GM12878 (cell line): Measurements from ENCODE around the gene KIAA0825. TPM values are rescaled to one million over a fixed set of nuclear protein-coding genes. Genes with fewer than 3 reads are reported as not detected.

ENCODE experiments used
- ATAC-seq: fragments of 200-7000 bp; cut with Tn5 transposase; 3 replicates; pipeline ENCODE4 v1.9.1; 2020; ENCODE audit warnings: mild to moderate bottlenecking, moderate library complexity
- BruUV-seq: library from RNA; stranded (reverse); fragments of 400-500 nt; replicated peaks from 2 replicates; lab custom pipeline; 2021; lab: Mats Ljungman, UMichigan
- CTCF ChIA-PET: fragments of 300-600 bp; sonication (Branson Sonifier 250); formaldehyde crosslinking; extraction: SDS; loops from one replicate; lab custom pipeline; 2021; ENCODE audit warnings: inconsistent platforms; lab: Yijun Ruan, JAX
- POLR2A ChIA-PET: fragments of 350-600 bp; formaldehyde crosslinking; extraction: SDS; loops from one replicate; lab custom pipeline; 2021; ENCODE audit warnings: inconsistent platforms; lab: Charles Lee
- RAD21 ChIA-PET: fragments of 300-600 bp; sonication (Branson Sonifier 250); formaldehyde crosslinking; loops from one replicate; lab custom pipeline; 2023; ENCODE audit warnings: antibody characterized with exemption; ENCODE audit not compliant: unreplicated experiment; lab: Charles Lee
- SMC1A ChIA-PET: fragments of 300-600 bp; sonication (Branson Sonifier 250); formaldehyde crosslinking; loops from one replicate; lab custom pipeline; 2023; ENCODE audit not compliant: unreplicated experiment, uncharacterized antibody; lab: Charles Lee
- DNase-seq: peaks from one replicate; pipeline ENCODE4 v3.0.0-alpha.2; 2011; ENCODE audit warnings: low read depth, low spot score
- FAIRE-seq: peaks from 3 replicates; lab custom pipeline; 2011; peaks lifted over from hg19 to GRCh38; lab: Jason Lieb, UNC
- H2AFZ ChIP-seq: 2 replicates; pipeline ENCODE4 v1.6.0; 2011; ENCODE audit warnings: low read depth, low read length, control low read depth; ENCODE audit not compliant: control insufficient read depth
- H3K27ac ChIP-seq: 2 replicates; pipeline ENCODE4 v1.5.1; 2011; ENCODE audit warnings: control low read depth; ENCODE audit not compliant: control insufficient read depth, insufficient read depth
- H3K27me3 ChIP-seq, 2 experiments: replicated peaks in 1 of 2; 2 replicates each; pipeline versions ENCODE4 v1.6.0 to v1.6.1; 2011; ENCODE audit warnings: low read length in 1 of 2; ENCODE audit not compliant: control insufficient read depth in 2 of 2, insufficient read depth in 2 of 2
- H3K36me3 ChIP-seq, 2 experiments: 2 replicates each; pipeline ENCODE4 v1.5.1; 2011; ENCODE audit warnings: low read length in 1 of 2; ENCODE audit not compliant: control insufficient read depth in 2 of 2, insufficient read depth in 2 of 2
- H3K4me1 ChIP-seq: 2 replicates; pipeline ENCODE4 v1.6.1; 2011; ENCODE audit warnings: mild to moderate bottlenecking, low read length, moderate library complexity, mixed read lengths; ENCODE audit not compliant: control insufficient read depth, insufficient read depth
- H3K4me2 ChIP-seq: 2 replicates; pipeline ENCODE4 v1.6.0; 2011; ENCODE audit warnings: control low read depth; ENCODE audit not compliant: control insufficient read depth, insufficient read depth
- H3K4me3 ChIP-seq: fragments of 200-600 bp; sonication (generic); 2 replicates; pipeline ENCODE4 v1.5.1; 2016
- H3K79me2 ChIP-seq: 2 replicates; pipeline ENCODE4 v1.6.0; 2011; ENCODE audit warnings: low read length; ENCODE audit not compliant: control insufficient read depth, insufficient read depth
- H3K9ac ChIP-seq: 2 replicates; pipeline ENCODE4 v1.8.0; 2011; ENCODE audit warnings: low read length, control low read depth, mixed read lengths; ENCODE audit not compliant: control insufficient read depth, insufficient read depth
- H3K9me3 ChIP-seq: replicated peaks from 3 replicates; pipeline ENCODE4 v1.5.1; 2011; ENCODE audit warnings: mild to moderate bottlenecking, low read length; ENCODE audit not compliant: control insufficient read depth, insufficient read depth
- H4K20me1 ChIP-seq: 2 replicates; pipeline ENCODE4 v1.6.0; 2011; ENCODE audit not compliant: control insufficient read depth, insufficient read depth
- BCL11A ChIP-seq: IDR thresholded peaks from 2 replicates; pipeline ENCODE4 v1.6.1; 2011; ENCODE audit warnings: low read depth, low read length
- BCL3 ChIP-seq: IDR thresholded peaks from 2 replicates; pipeline ENCODE4 v1.6.1; 2011; ENCODE audit warnings: borderline replicate concordance, low read depth, mild to moderate bottlenecking, moderate library complexity, low read length; ENCODE audit not compliant: insufficient read depth, poor library complexity, severe bottlenecking
- BCLAF1 ChIP-seq: fragments of 450-650 bp; IDR thresholded peaks from 2 replicates; pipeline ENCODE4 v1.6.1; 2017; ENCODE audit warnings: antibody characterized with exemption, mild to moderate bottlenecking, moderate library complexity
- CEBPB ChIP-seq, 2 experiments: fragments of 150-350 bp in 1 of 2; IDR thresholded peaks; 2 replicates each; pipeline ENCODE4 v1.6.1; 2012 to 2014; ENCODE audit warnings: low read depth in 2 of 2, low read length in 2 of 2, borderline replicate concordance in 1 of 2, inconsistent platforms in 1 of 2
- EGR1 ChIP-seq, 2 experiments: IDR thresholded peaks; 1 replicate in 1 of 2; 2 replicates in 1 of 2; pipeline ENCODE4 v1.6.1; 2011 to 2012; ENCODE audit warnings: low read depth in 2 of 2, low read length in 2 of 2, borderline replicate concordance in 1 of 2, mild to moderate bottlenecking in 1 of 2, moderate library complexity in 1 of 2
- HDGF ChIP-seq: fragments of 450-650 bp; IDR thresholded peaks from 2 replicates; pipeline ENCODE4 v1.6.1; 2016; ENCODE audit warnings: antibody characterized with exemption
- KLF5 ChIP-seq: fragments of 450-650 bp; IDR thresholded peaks from 2 replicates; pipeline ENCODE4 v1.6.1; 2014; ENCODE audit warnings: mild to moderate bottlenecking; ENCODE audit not compliant: partially characterized antibody
- NBN ChIP-seq: fragments of 450-650 bp; IDR thresholded peaks from 2 replicates; pipeline ENCODE4 v1.6.1; 2016
- NR2C1 ChIP-seq: fragments of 450-650 bp; IDR thresholded peaks from 2 replicates; pipeline ENCODE4 v1.6.1; 2017; ENCODE audit warnings: antibody characterized with exemption, mild to moderate bottlenecking, moderate library complexity
- NR2F1 ChIP-seq: fragments of 450-650 bp; conservative IDR thresholded peaks from 2 replicates; pipeline ENCODE4 v1.6.1; 2017; ENCODE audit warnings: mild to moderate bottlenecking
- STAT3 ChIP-seq: IDR thresholded peaks from 2 replicates; pipeline ENCODE4 v1.6.1; 2011; ENCODE audit warnings: low read depth, low read length, improper control_type of control experiment
- ZBTB40 ChIP-seq: fragments of 450-650 bp; IDR thresholded peaks from 2 replicates; pipeline ENCODE4 v1.6.1; 2016; ENCODE audit warnings: mild to moderate bottlenecking, moderate library complexity, borderline replicate concordance
- WGBS: methylation state at CpG from one replicate; pipeline ENCODE4 v1.1.6; 2016; ENCODE audit warnings: low lambda C conversion rate; ENCODE audit not compliant: insufficient replicate concordance, insufficient coverage; ENCODE audit errors: missing lambda C conversion rate; 5-methylcytosine and 5-hydroxymethylcytosine counted together
- in situ Hi-C: fragments of 300-500 bp; cut with MboI; formaldehyde crosslinking; loops from 9 replicates; pipeline ENCODE4 v1.14.3; 2018; ENCODE audit warnings: mixed read lengths
- intact Hi-C: fragments of 100-400 bp; cut with micrococcal nuclease; formaldehyde crosslinking; loops from one replicate; pipeline ENCODE4 v1.14.2; 2022; ENCODE audit not compliant: unreplicated experiment
- polyA plus RNA-seq, 11 experiments: library from polyadenylated mRNA; depleted of rRNA in 4 of 11; unstranded in 6 of 11; stranded (reverse) in 5 of 11; fragments of >200 nt; fragmentation: Nextera tagmentation in 4 of 11; fragmentation: Illumina TruSeq in 1 of 11; extraction: Ambion mirVana in 4 of 11; extraction: Trizol in 1 of 11; gene quantifications; 1 replicate in 1 of 11; 2 replicates in 10 of 11; pipeline versions ENCODE4 v1.2.1 to v1.2.3, GENCODE V29; 2011 to 2016; ENCODE audit warnings: inconsistent platforms in 2 of 11, missing spikeins in 2 of 11, low read depth in 1 of 11
- total RNA-seq, 4 experiments: library from RNA; depleted of rRNA in 3 of 4; stranded (reverse); fragments of >200 nt in 3 of 4; fragmentation: Illumina TruSeq in 1 of 4; extraction: Trizol in 1 of 4; gene quantifications; 2 replicates each; pipeline versions ENCODE4 v1.2.1 to v1.2.3, GENCODE V29; 2013 to 2021

KIAA0825 gene
- total and polyA plus RNA-seq, 10 of the 15 experiments (the other 5 are each of a cell fraction or from before 2014, with no cell fraction given) = 0.55 to 1.9 (median 1.5) TPM

GRCh38 chr5:94312298-94312697 is 306.1 kb downstream of the KIAA0825 start:
- no peak overlapping the region for H2AFZ ChIP-seq
- in situ Hi-C loops (no loop called here), intact Hi-C loops (no loop called here)
- H3K79me2 ChIP-seq = no peaks in the 10 kb centered on the region
- no peaks in the 10 kb centered on the region for H3K36me3 ChIP-seq
- SMC1A ChIA-PET = interaction anchor here (0.6 to 1.1 kb wide), 3 partner anchors 15 to 550 kb away, joined by 3 read pairs; no protein-coding TSS in a partner anchor
- H3K9ac ChIP-seq = no peak overlapping the region
- CTCF ChIA-PET = no interaction called here
- DNase-seq (no peak), ATAC-seq (no peak), FAIRE-seq (no peak)
- H3K27me3 ChIP-seq = no peaks in the 10 kb centered on the region
- no peak for TF ChIP-seq EGR1 (IDR thresholded peaks at IDR 0.05; ENCODE audit: borderline replicate concordance in 1 of 2, low read depth in 2 of 2, low read length in 2 of 2)
- no peak for TF ChIP-seq KLF5
- TF ChIP-seq NBN = no peak
- TF ChIP-seq HDGF = no peak
- TF ChIP-seq BCL11A = no peak
- no peak for TF ChIP-seq ZBTB40
- TF ChIP-seq CEBPB (IDR thresholded peaks at IDR 0.05; ENCODE audit: borderline replicate concordance in 1 of 2, low read depth in 2 of 2, low read length in 2 of 2) = no peak
- no peak for TF ChIP-seq STAT3
- no peak for TF ChIP-seq BCL3
- TF ChIP-seq NR2C1 = no peak
- TF ChIP-seq BCLAF1 = no peak
- no peak for TF ChIP-seq NR2F1
- no peaks in the 10 kb centered on the region for H4K20me1 ChIP-seq
- no peak overlapping the region for H3K4me3 ChIP-seq
- 37% methylated on average over 5 of the region's 5 CpGs for WGBS
- no peak overlapping the region for H3K4me2 ChIP-seq
- RAD21 ChIA-PET = no interaction called here
- H3K9me3 ChIP-seq = no peaks in the 10 kb centered on the region
- no peak overlapping the region for H3K27ac ChIP-seq
- no peaks in the 10 kb centered on the region for H3K4me1 ChIP-seq
- POLR2A ChIA-PET = no interaction called here
- BruUV-seq = no TSS peak
